Liver (tissue), 9 donors: ENCODE data around the gene C22orf23. TPM values are rescaled to one million over a fixed set of nuclear protein-coding genes. Genes with fewer than 3 reads are reported as not detected.

Source experiments
- DNase-seq: peaks from one replicate; pipeline ENCODE4 v3.0.0-alpha.2; 2017; ENCODE audit warnings: low spot score
- H3K27ac ChIP-seq, 2 donors: one replicate each; pipeline ENCODE4 v1.7.0; 2013; ENCODE audit warnings: inconsistent platforms in 2 of 2, low read length in 2 of 2, control low read depth in 1 of 2, low read depth in 1 of 2, mild to moderate bottlenecking in 1 of 2
- H3K27me3 ChIP-seq, 4 donors: one replicate each; pipeline versions ENCODE4 v1.6.1 to v1.7.0; 2013; ENCODE audit warnings: low read length in 3 of 4, inconsistent platforms in 1 of 4, mild to moderate bottlenecking in 1 of 4, moderate library complexity in 1 of 4; ENCODE audit not compliant: control insufficient read depth in 4 of 4, insufficient read depth in 4 of 4
- H3K36me3 ChIP-seq, 4 donors: one replicate each; pipeline versions ENCODE4 v1.6.1 to v1.7.0; 2013; ENCODE audit warnings: low read length in 3 of 4, mild to moderate bottlenecking in 3 of 4, low read depth in 1 of 4, moderate library complexity in 1 of 4; ENCODE audit not compliant: control insufficient read depth in 4 of 4, insufficient read depth in 3 of 4
- H3K4me1 ChIP-seq, 4 donors: one replicate each; pipeline versions ENCODE4 v1.6.1 to v1.7.0; 2013; ENCODE audit warnings: low read length in 3 of 4, mild to moderate bottlenecking in 3 of 4, moderate library complexity in 1 of 4; ENCODE audit not compliant: control insufficient read depth in 4 of 4, insufficient read depth in 4 of 4
- H3K4me3 ChIP-seq, 3 donors: one replicate each; pipeline versions ENCODE4 v1.6.1 to v1.7.0; 2013; ENCODE audit warnings: low read length in 3 of 3, control low read depth in 1 of 3, low read depth in 1 of 3, mild to moderate bottlenecking in 1 of 3
- H3K9ac ChIP-seq, 2 donors: one replicate each; pipeline ENCODE4 v1.7.0; 2013; ENCODE audit warnings: low read length in 2 of 2, mild to moderate bottlenecking in 2 of 2, moderate library complexity in 2 of 2, control low read depth in 1 of 2, low read depth in 1 of 2
- H3K9me3 ChIP-seq, 4 donors: one replicate each; pipeline versions ENCODE4 v1.6.1 to v1.7.0; 2013; ENCODE audit warnings: low read length in 3 of 4; ENCODE audit not compliant: control insufficient read depth in 4 of 4
- CTCF ChIP-seq: fragments of 150-350 bp; IDR thresholded peaks from 2 replicates; pipeline ENCODE4 v1.5.1; 2017; ENCODE audit warnings: improper control_type of control experiment, low read depth, low read length; ENCODE audit not compliant: missing input control
- EGR1 ChIP-seq, 2 donors: IDR thresholded peaks; 2 replicates each; pipeline ENCODE4 v1.6.1; 2016 to 2018; ENCODE audit warnings: antibody characterized with exemption in 2 of 2, low read depth in 2 of 2
- FOXA1 ChIP-seq: IDR thresholded peaks from 2 replicates; pipeline ENCODE4 v1.6.1; 2016; ENCODE audit warnings: antibody characterized with exemption
- FOXA2 ChIP-seq: IDR thresholded peaks from 2 replicates; pipeline ENCODE4 v1.6.1; 2016; ENCODE audit warnings: antibody characterized with exemption
- GABPA ChIP-seq, 2 donors: IDR thresholded peaks in 1 of 2; conservative IDR thresholded peaks in 1 of 2; 2 replicates each; pipeline ENCODE4 v1.6.1; 2016; ENCODE audit warnings: antibody characterized with exemption in 2 of 2, mild to moderate bottlenecking in 1 of 2, moderate library complexity in 1 of 2
- HNF4A ChIP-seq, 2 donors: conservative IDR thresholded peaks; 2 replicates each; pipeline ENCODE4 v1.6.1; 2016; ENCODE audit warnings: antibody characterized with exemption in 2 of 2, mild to moderate bottlenecking in 2 of 2
- HNF4G ChIP-seq: IDR thresholded peaks from 2 replicates; pipeline ENCODE4 v1.6.1; 2016; ENCODE audit warnings: antibody characterized with exemption
- JUND ChIP-seq, 2 donors: IDR thresholded peaks; 2 replicates each; pipeline ENCODE4 v1.6.1; 2016; ENCODE audit warnings: antibody characterized with exemption in 2 of 2
- MAX ChIP-seq: IDR thresholded peaks from 2 replicates; pipeline ENCODE4 v1.6.1; 2016; ENCODE audit warnings: antibody characterized with exemption
- NR2F2 ChIP-seq: IDR thresholded peaks from 2 replicates; pipeline ENCODE4 v1.6.1; 2016; ENCODE audit warnings: antibody characterized with exemption
- RAD21 ChIP-seq, 2 donors: IDR thresholded peaks; 2 replicates each; pipeline ENCODE4 v1.6.1; 2016; ENCODE audit warnings: antibody characterized with exemption in 2 of 2, mild to moderate bottlenecking in 2 of 2
- REST ChIP-seq: IDR thresholded peaks from 2 replicates; pipeline ENCODE4 v1.6.1; 2016; ENCODE audit warnings: antibody characterized with exemption, mild to moderate bottlenecking
- SP1 ChIP-seq: IDR thresholded peaks from 2 replicates; pipeline ENCODE4 v1.6.1; 2018; ENCODE audit warnings: antibody characterized with exemption, mild to moderate bottlenecking
- TAF1 ChIP-seq: conservative IDR thresholded peaks from 2 replicates; pipeline ENCODE4 v1.6.1; 2016; ENCODE audit warnings: antibody characterized with exemption, mild to moderate bottlenecking
- YY1 ChIP-seq: IDR thresholded peaks from 2 replicates; pipeline ENCODE4 v1.6.1; 2016; ENCODE audit warnings: antibody characterized with exemption, mild to moderate bottlenecking
- ZBTB33 ChIP-seq: IDR thresholded peaks from 2 replicates; pipeline ENCODE4 v1.6.1; 2016; ENCODE audit warnings: antibody characterized with exemption
- WGBS: extraction: QIAGEN DNeasy Blood & Tissue Kit; methylation state at CpG from one replicate; pipeline ENCODE4 v1.1.7; 2013; 5-methylcytosine and 5-hydroxymethylcytosine counted together
- polyA plus RNA-seq, 2 donors: library from polyadenylated mRNA; stranded (reverse) in 1 of 2; unstranded in 1 of 2; fragments of 200-250 nt in 1 of 2; fragments of >200 nt in 1 of 2; fragmentation: Nextera tagmentation in 1 of 2; extraction: Ambion mirVana in 1 of 2; gene quantifications; one replicate each; pipeline versions ENCODE4 v1.2.1 to v1.2.3, GENCODE V29; 2013 to 2015
- total RNA-seq, 2 donors: library from RNA; depleted of rRNA; stranded (reverse); fragments of >200 nt; gene quantifications; one replicate each; pipeline ENCODE4 v1.2.3, GENCODE V29; 2014
- donor health status: healthy.
- donor health status: healthy.
- donor health status: healthy.
- donor health status: healthy.
- donor health status: healthy.

C22orf23 gene
- total and polyA plus RNA-seq, 4 donors: 0.02 TPM; not detected in 3

GRCh38 chr22:37975153-37975552 is 21.8 kb upstream of the C22orf23 start:
- H3K4me3 ChIP-seq: no peak overlapping the region
- no peak for TF ChIP-seq MAX
- TF ChIP-seq RAD21 (IDR thresholded peaks at IDR 0.05): no peak
- TF ChIP-seq YY1: no peak
- no peak for TF ChIP-seq FOXA2
- no peak for TF ChIP-seq JUND (IDR thresholded peaks at IDR 0.05)
- WGBS: 96% methylated on average over 2 of the region's 2 CpGs
- H3K27me3 ChIP-seq: no peaks in the 10 kb centered on the region
- no peak overlapping the region for H3K9ac ChIP-seq
- H3K36me3 ChIP-seq: peaks cover 0 to 4% (median 0%) of the 10 kb centered on the region in 4 donors
- no peak for DNase-seq
- no peaks in the 10 kb centered on the region for H3K4me1 ChIP-seq
- H3K27ac ChIP-seq: no peak overlapping the region
- H3K9me3 ChIP-seq: no peaks in the 10 kb centered on the region

GRCh38 chr22:37973271-37974170 is 20.1 kb upstream of the C22orf23 start:
- H3K36me3 ChIP-seq: peaks cover 0 to 10% (median 3%) of the 10 kb centered on the region in 4 donors

More at GRCh38 chr22:37973271-37974170, 20.1 kb upstream of the C22orf23 start:
- TF ChIP-seq CTCF (no peak), ZBTB33 (no peak), SP1 (no peak), TAF1 (no peak), GABPA (IDR thresholded peaks at IDR 0.05 in 1 of 2, conservative IDR thresholded peaks at IDR 0.05 in 1 of 2) (no peak), RAD21 (IDR thresholded peaks at IDR 0.05) (no peak), FOXA1 (no peak), HNF4A (conservative IDR thresholded peaks at IDR 0.05) (no peak), FOXA2 (no peak), EGR1 (IDR thresholded peaks at IDR 0.05; ENCODE audit: low read depth in 2 of 2) (no peak), JUND (IDR thresholded peaks at IDR 0.05) (no peak), REST (no peak), NR2F2 (no peak), HNF4G (no peak)
- H3K9ac ChIP-seq: no peak overlapping the region
- WGBS: 97% methylated on average over 33 of the region's 33 CpGs
- DNase-seq: no peak
- H3K4me1 ChIP-seq: no peaks in the 10 kb centered on the region
- no peaks in the 10 kb centered on the region for H3K9me3 ChIP-seq
- no peak overlapping the region for H3K27ac ChIP-seq
- no peaks in the 10 kb centered on the region for H3K27me3 ChIP-seq
- no peak overlapping the region for H3K4me3 ChIP-seq
